ENCODE data around the gene PDE4D.

The PDE4D gene

GRCh38 chr5:59654691-59655090 is 238.8 kb downstream of the PDE4D start:
- ATAC-seq, result no peak
- no peak for TF ChIP-seq TOX (CRISPR knock-in tag; IDR thresholded peaks at IDR 0.05; ENCODE audit: borderline replicate concordance)
- TF ChIP-seq ISL1 (CRISPR knock-in tag; IDR thresholded peaks at IDR 0.05), result no peak
- no peak for TF ChIP-seq PPARA (CRISPR knock-in tag; IDR thresholded peaks at IDR 0.05; ENCODE audit: borderline replicate concordance)
- no peak for TF ChIP-seq BACH2 (CRISPR knock-in tag; IDR thresholded peaks at IDR 0.05; ENCODE audit: borderline replicate concordance)
- no peak for TF ChIP-seq CSDC2 (CRISPR knock-in tag; IDR thresholded peaks at IDR 0.05)
- TF ChIP-seq SNAI2 (CRISPR knock-in tag; IDR thresholded peaks at IDR 0.05), result no peak
- no peak for TF ChIP-seq ESRRG (CRISPR knock-in tag; IDR thresholded peaks at IDR 0.05)
- no peak for TF ChIP-seq CREB5 (CRISPR knock-in tag; IDR thresholded peaks at IDR 0.05; ENCODE audit: low read depth)
- TF ChIP-seq, protein P1, sequence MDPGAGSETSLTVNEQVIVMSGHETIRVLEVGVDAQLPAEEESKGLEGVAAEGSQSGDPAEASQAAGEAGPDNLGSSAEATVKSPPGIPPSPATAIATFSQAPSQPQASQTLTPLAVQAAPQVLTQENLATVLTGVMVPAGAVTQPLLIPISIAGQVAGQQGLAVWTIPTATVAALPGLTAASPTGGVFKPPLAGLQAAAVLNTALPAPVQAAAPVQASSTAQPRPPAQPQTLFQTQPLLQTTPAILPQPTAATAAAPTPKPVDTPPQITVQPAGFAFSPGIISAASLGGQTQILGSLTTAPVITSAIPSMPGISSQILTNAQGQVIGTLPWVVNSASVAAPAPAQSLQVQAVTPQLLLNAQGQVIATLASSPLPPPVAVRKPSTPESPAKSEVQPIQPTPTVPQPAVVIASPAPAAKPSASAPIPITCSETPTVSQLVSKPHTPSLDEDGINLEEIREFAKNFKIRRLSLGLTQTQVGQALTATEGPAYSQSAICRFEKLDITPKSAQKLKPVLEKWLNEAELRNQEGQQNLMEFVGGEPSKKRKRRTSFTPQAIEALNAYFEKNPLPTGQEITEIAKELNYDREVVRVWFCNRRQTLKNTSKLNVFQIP (CRISPR knock-in tag; IDR thresholded peaks at IDR 0.05; ENCODE audit: borderline replicate concordance, low read depth), result no peak
- no peak for TF ChIP-seq ZNF8 (CRISPR knock-in tag; IDR thresholded peaks at IDR 0.05)
- no peak for TF ChIP-seq ZFP3 (CRISPR knock-in tag; IDR thresholded peaks at IDR 0.05)

DNA sequence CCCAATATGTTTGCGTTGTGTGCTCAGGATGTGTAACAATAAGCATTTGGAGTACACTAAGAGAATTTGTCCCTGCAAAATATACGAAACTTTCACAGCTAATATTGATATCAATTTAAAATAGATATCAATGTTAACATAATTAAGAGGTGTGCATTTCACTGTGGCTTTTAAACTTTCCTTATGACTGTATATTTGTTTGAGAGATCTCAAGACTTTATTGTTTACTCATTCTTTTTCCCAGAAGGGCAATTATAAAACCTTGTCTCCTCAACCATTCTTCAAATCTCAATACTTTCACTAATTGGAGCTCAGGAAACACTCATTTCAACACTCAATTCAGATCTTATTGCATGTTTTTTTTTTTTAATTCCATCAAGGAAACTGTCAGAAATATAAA is 241.1 kb downstream of the PDE4D start:
- TF ChIP-seq ISL1 (CRISPR knock-in tag; IDR thresholded peaks at IDR 0.05), result no peak
- no peak for TF ChIP-seq TCF4 (CRISPR knock-in tag; IDR thresholded peaks at IDR 0.05; ENCODE audit: borderline replicate concordance)
- TF ChIP-seq PPARA (CRISPR knock-in tag; IDR thresholded peaks at IDR 0.05; ENCODE audit: borderline replicate concordance), result no peak
- TF ChIP-seq BACH2 (CRISPR knock-in tag; IDR thresholded peaks at IDR 0.05; ENCODE audit: borderline replicate concordance), result no peak
- ATAC-seq, result no peak

DNA sequence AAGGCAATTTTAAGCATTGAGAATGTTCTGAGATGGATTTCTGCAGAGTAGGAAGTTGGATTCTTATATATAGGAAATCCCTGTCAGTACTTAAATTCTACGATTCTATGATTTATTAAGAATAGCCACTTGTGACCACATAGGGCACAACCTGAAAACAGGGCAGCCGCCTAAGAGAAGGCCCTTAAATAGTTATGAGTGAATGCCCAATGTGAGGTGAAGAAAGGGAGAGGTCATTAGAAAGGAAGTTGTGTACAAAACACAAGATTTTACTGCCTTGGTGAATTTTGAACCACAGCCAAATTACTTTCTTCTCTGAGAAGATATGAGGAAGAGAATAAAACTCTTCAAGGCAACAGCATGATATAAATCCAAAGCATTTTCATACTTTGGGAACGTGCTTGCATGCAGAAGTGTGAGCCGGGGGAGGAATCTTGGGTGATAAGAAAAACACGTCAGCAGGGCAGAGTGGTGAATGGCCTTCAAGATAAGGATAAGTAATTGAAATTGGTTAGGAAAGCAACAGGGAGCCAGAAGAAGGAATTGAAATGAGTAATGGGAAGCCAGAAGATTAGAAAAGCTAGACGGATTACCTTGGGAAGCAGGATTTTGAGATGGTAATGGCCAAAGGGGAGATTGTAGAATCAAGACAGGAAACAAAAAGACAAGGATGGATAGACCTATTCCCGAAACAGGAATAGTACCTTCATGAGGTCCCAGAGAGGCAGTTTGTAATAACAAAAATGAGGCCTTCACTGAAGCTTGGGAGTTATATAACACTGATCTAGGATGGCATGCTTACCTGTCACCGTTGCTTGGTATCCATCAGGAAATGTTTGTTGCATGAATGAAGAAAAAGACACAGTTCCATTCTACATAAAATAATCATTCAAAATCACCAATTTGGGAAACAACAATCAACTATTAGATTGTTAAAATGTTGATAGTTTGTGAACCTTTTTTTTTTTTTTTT is 244.3 kb downstream of the PDE4D start:
- no peak for ATAC-seq
- TF ChIP-seq, protein P1 (CRISPR knock-in tag; IDR thresholded peaks at IDR 0.05; ENCODE audit: borderline replicate concordance, low read depth), result no peak
- TF ChIP-seq, protein P2, sequence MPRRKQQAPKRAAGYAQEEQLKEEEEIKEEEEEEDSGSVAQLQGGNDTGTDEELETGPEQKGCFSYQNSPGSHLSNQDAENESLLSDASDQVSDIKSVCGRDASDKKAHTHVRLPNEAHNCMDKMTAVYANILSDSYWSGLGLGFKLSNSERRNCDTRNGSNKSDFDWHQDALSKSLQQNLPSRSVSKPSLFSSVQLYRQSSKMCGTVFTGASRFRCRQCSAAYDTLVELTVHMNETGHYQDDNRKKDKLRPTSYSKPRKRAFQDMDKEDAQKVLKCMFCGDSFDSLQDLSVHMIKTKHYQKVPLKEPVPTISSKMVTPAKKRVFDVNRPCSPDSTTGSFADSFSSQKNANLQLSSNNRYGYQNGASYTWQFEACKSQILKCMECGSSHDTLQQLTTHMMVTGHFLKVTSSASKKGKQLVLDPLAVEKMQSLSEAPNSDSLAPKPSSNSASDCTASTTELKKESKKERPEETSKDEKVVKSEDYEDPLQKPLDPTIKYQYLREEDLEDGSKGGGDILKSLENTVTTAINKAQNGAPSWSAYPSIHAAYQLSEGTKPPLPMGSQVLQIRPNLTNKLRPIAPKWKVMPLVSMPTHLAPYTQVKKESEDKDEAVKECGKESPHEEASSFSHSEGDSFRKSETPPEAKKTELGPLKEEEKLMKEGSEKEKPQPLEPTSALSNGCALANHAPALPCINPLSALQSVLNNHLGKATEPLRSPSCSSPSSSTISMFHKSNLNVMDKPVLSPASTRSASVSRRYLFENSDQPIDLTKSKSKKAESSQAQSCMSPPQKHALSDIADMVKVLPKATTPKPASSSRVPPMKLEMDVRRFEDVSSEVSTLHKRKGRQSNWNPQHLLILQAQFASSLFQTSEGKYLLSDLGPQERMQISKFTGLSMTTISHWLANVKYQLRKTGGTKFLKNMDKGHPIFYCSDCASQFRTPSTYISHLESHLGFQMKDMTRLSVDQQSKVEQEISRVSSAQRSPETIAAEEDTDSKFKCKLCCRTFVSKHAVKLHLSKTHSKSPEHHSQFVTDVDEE (CRISPR knock-in tag; IDR thresholded peaks at IDR 0.05), result no peak
- TF ChIP-seq TOX (CRISPR knock-in tag; IDR thresholded peaks at IDR 0.05; ENCODE audit: borderline replicate concordance), result no peak
- TF ChIP-seq ZFP30 (CRISPR knock-in tag; IDR thresholded peaks at IDR 0.05), result no peak
- no peak for TF ChIP-seq ARNTL (CRISPR knock-in tag; IDR thresholded peaks at IDR 0.05; ENCODE audit: borderline replicate concordance, low read depth)
- TF ChIP-seq PATZ1 (CRISPR knock-in tag; IDR thresholded peaks at IDR 0.05; ENCODE audit: borderline replicate concordance), result no peak
- TF ChIP-seq CSDC2 (CRISPR knock-in tag; IDR thresholded peaks at IDR 0.05), result no peak
- no peak for TF ChIP-seq ZNF8 (CRISPR knock-in tag; IDR thresholded peaks at IDR 0.05)

Measured in SK-N-SH treated with all-trans-retinoic acid at 6 μM for 48 hours (cell line).